SK-N-SH treated with all-trans-retinoic acid at 6 μM for 48 hours (cell line): ENCODE data around the gene HSPA12A.

Experiments used
- ATAC-seq: fragments of 200-7000 bp; cut with Tn5 transposase; 3 replicates; pipeline ENCODE4 v1.9.1; 2020; ENCODE audit warnings: mild to moderate bottlenecking, moderate library complexity
- ARNTL ChIP-seq: fragments of 450-650 bp; formaldehyde crosslinking; IDR thresholded peaks from 2 replicates; pipeline ENCODE4 v1.5.0; 2020; ENCODE audit warnings: low read depth, mild to moderate bottlenecking, moderate library complexity, borderline replicate concordance
- BACH2 ChIP-seq: fragments of 250-450 bp; sonication (Bioruptor Pico); IDR thresholded peaks from 2 replicates; pipeline ENCODE4 v1.9.0; 2021; ENCODE audit warnings: mild to moderate bottlenecking, borderline replicate concordance
- CSDC2 ChIP-seq: fragments of 250-450 bp; sonication (Bioruptor Pico); IDR thresholded peaks from 2 replicates; pipeline ENCODE4 v1.5.0; 2020; ENCODE audit warnings: mild to moderate bottlenecking, moderate library complexity
- ESRRG ChIP-seq: fragments of 250-450 bp; sonication (Bioruptor Pico); IDR thresholded peaks from 2 replicates; pipeline ENCODE4 v1.6.1; 2021; ENCODE audit warnings: mild to moderate bottlenecking
- GLIS3 ChIP-seq: fragments of 250-450 bp; sonication (Bioruptor Pico); IDR thresholded peaks from 2 replicates; pipeline ENCODE4 v1.5.0; 2020; ENCODE audit warnings: mild to moderate bottlenecking, moderate library complexity
- ISL1 ChIP-seq: fragments of 250-450 bp; sonication (Bioruptor Pico); IDR thresholded peaks from 2 replicates; pipeline ENCODE4 v2.1.2; 2022; ENCODE audit warnings: mild to moderate bottlenecking, moderate library complexity
- OSR1 ChIP-seq: fragments of 250-450 bp; sonication (Bioruptor Pico); IDR thresholded peaks from 2 replicates; pipeline ENCODE4 v1.8.0; 2022; ENCODE audit warnings: moderate library complexity, mild to moderate bottlenecking, inconsistent platforms
- PPARA ChIP-seq: fragments of 250-450 bp; sonication (Bioruptor Pico); IDR thresholded peaks from 2 replicates; pipeline ENCODE4 v1.5.0; 2020; ENCODE audit warnings: mild to moderate bottlenecking, borderline replicate concordance
- RARB ChIP-seq: fragments of 250-450 bp; sonication (Bioruptor Pico); IDR thresholded peaks from 2 replicates; pipeline ENCODE4 v1.8.0; 2021; ENCODE audit warnings: mild to moderate bottlenecking, moderate library complexity
- SNAI2 ChIP-seq: fragments of 250-450 bp; sonication (Bioruptor Pico); IDR thresholded peaks from 2 replicates; pipeline ENCODE4 v1.5.0; 2020; ENCODE audit warnings: mild to moderate bottlenecking, moderate library complexity
- TCF4 ChIP-seq: fragments of 250-450 bp; sonication (Bioruptor Pico); IDR thresholded peaks from 2 replicates; pipeline ENCODE4 v1.8.0; 2021; ENCODE audit warnings: mild to moderate bottlenecking, moderate library complexity, borderline replicate concordance
- TOX ChIP-seq: fragments of 250-450 bp; sonication (Bioruptor Pico); IDR thresholded peaks from 2 replicates; pipeline ENCODE4 v1.8.0; 2021; ENCODE audit warnings: mild to moderate bottlenecking, moderate library complexity, borderline replicate concordance
- ZC3H10 ChIP-seq: fragments of 250-450 bp; sonication (Bioruptor Pico); IDR thresholded peaks from 2 replicates; pipeline ENCODE4 v1.5.1; 2021; ENCODE audit warnings: mild to moderate bottlenecking, moderate library complexity
- ZFP3 ChIP-seq: fragments of 250-450 bp; sonication (Bioruptor Pico); IDR thresholded peaks from 2 replicates; pipeline ENCODE4 v1.5.0; 2020; ENCODE audit warnings: mild to moderate bottlenecking, moderate library complexity
- ZFP30 ChIP-seq: fragments of 450-650 bp; formaldehyde crosslinking; IDR thresholded peaks from 2 replicates; pipeline ENCODE4 v1.5.0; 2022; ENCODE audit warnings: mild to moderate bottlenecking, moderate library complexity
- ZNF70 ChIP-seq: fragments of 450-650 bp; formaldehyde crosslinking; IDR thresholded peaks from 2 replicates; pipeline ENCODE4 v1.5.0; 2020; ENCODE audit warnings: mild to moderate bottlenecking, moderate library complexity
- ZNF8 ChIP-seq: fragments of 450-650 bp; formaldehyde crosslinking; IDR thresholded peaks from 2 replicates; pipeline ENCODE4 v1.5.0; 2020; ENCODE audit warnings: mild to moderate bottlenecking, moderate library complexity
- TF ChIP-seq, protein P1 (sequence below): fragments of 250-450 bp; sonication (Bioruptor Pico); IDR thresholded peaks from 2 replicates; pipeline ENCODE4 v1.5.1; 2021; ENCODE audit warnings: mild to moderate bottlenecking, moderate library complexity
- TF ChIP-seq, protein P2 (sequence below): fragments of 250-450 bp; sonication (Bioruptor Pico); IDR thresholded peaks from 2 replicates; pipeline ENCODE4 v1.5.0; 2020; ENCODE audit warnings: mild to moderate bottlenecking, moderate library complexity
- TF ChIP-seq, protein P3 (sequence below): fragments of 250-450 bp; sonication (Bioruptor Pico); IDR thresholded peaks from 2 replicates; pipeline ENCODE4 v1.8.0; 2020; ENCODE audit warnings: mild to moderate bottlenecking, moderate library complexity, borderline replicate concordance
- TF ChIP-seq, protein P4 (sequence below): fragments of 250-450 bp; sonication (Bioruptor Pico); IDR thresholded peaks from 2 replicates; pipeline ENCODE4 v1.8.0; 2021; ENCODE audit warnings: low read depth, mild to moderate bottlenecking, moderate library complexity, borderline replicate concordance
- TF ChIP-seq, protein P5 (sequence below): fragments of 250-450 bp; sonication (Bioruptor Pico); IDR thresholded peaks from 2 replicates; pipeline ENCODE4 v1.5.1; 2020; ENCODE audit warnings: low read depth, mild to moderate bottlenecking, moderate library complexity

The HSPA12A gene

DNA sequence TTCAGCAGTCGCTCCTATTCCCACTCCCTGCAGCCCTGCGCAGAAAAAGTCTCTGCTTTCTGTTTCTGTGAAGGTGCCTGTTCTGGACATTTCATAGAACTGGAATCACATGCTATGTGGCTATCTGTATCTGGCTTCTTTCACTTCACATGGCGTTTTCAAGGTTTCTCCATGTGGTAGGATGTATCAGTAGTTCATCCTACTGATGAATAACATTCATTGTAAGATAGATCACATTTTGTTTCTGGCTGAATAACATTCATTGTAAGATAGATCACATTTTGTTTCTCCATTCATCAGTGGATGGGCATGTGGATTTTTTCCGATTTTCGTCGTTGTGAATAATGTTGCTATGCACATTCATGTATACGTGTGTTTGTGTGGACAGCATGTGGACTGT, 44.5 kb downstream of the HSPA12A start (continued):
- no peak for TF ChIP-seq BACH2 (CRISPR knock-in tag)
- TF ChIP-seq TCF4 (CRISPR knock-in tag): no peak
- TF ChIP-seq ARNTL: no peak

DNA sequence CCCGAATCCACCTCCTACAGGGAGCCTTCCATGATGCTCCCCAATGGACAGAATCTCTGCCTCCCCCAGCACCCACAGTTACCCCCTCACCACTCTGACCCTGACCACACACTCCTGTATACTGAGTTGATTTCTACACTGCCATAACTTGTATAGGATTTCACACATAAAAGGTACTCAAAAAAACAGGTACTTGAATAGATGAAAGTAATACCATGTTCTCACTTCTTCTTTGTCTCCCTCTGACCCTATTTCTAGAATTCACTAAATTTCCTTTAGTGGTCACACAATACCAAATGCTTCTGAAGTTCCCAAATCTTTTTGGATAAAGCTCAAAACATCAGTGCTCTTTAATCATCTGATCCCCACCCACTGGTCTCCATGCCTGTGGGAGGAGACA, 45.4 kb downstream of the HSPA12A start:
- ATAC-seq: no peak
- no peak for TF ChIP-seq CSDC2 (CRISPR knock-in tag)
- TF ChIP-seq ISL1: no peak
- TF ChIP-seq GLIS3 (CRISPR knock-in tag): no peak
- TF ChIP-seq, protein P1, sequence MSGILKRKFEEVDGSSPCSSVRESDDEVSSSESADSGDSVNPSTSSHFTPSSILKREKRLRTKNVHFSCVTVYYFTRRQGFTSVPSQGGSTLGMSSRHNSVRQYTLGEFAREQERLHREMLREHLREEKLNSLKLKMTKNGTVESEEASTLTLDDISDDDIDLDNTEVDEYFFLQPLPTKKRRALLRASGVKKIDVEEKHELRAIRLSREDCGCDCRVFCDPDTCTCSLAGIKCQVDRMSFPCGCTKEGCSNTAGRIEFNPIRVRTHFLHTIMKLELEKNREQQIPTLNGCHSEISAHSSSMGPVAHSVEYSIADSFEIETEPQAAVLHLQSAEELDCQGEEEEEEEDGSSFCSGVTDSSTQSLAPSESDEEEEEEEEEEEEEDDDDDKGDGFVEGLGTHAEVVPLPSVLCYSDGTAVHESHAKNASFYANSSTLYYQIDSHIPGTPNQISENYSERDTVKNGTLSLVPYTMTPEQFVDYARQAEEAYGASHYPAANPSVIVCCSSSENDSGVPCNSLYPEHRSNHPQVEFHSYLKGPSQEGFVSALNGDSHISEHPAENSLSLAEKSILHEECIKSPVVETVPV (CRISPR knock-in tag): no peak
- TF ChIP-seq, protein P2, sequence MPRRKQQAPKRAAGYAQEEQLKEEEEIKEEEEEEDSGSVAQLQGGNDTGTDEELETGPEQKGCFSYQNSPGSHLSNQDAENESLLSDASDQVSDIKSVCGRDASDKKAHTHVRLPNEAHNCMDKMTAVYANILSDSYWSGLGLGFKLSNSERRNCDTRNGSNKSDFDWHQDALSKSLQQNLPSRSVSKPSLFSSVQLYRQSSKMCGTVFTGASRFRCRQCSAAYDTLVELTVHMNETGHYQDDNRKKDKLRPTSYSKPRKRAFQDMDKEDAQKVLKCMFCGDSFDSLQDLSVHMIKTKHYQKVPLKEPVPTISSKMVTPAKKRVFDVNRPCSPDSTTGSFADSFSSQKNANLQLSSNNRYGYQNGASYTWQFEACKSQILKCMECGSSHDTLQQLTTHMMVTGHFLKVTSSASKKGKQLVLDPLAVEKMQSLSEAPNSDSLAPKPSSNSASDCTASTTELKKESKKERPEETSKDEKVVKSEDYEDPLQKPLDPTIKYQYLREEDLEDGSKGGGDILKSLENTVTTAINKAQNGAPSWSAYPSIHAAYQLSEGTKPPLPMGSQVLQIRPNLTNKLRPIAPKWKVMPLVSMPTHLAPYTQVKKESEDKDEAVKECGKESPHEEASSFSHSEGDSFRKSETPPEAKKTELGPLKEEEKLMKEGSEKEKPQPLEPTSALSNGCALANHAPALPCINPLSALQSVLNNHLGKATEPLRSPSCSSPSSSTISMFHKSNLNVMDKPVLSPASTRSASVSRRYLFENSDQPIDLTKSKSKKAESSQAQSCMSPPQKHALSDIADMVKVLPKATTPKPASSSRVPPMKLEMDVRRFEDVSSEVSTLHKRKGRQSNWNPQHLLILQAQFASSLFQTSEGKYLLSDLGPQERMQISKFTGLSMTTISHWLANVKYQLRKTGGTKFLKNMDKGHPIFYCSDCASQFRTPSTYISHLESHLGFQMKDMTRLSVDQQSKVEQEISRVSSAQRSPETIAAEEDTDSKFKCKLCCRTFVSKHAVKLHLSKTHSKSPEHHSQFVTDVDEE (CRISPR knock-in tag): no peak
- TF ChIP-seq, protein P3, sequence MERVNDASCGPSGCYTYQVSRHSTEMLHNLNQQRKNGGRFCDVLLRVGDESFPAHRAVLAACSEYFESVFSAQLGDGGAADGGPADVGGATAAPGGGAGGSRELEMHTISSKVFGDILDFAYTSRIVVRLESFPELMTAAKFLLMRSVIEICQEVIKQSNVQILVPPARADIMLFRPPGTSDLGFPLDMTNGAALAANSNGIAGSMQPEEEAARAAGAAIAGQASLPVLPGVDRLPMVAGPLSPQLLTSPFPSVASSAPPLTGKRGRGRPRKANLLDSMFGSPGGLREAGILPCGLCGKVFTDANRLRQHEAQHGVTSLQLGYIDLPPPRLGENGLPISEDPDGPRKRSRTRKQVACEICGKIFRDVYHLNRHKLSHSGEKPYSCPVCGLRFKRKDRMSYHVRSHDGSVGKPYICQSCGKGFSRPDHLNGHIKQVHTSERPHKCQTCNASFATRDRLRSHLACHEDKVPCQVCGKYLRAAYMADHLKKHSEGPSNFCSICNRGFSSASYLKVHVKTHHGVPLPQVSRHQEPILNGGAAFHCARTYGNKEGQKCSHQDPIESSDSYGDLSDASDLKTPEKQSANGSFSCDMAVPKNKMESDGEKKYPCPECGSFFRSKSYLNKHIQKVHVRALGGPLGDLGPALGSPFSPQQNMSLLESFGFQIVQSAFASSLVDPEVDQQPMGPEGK (CRISPR knock-in tag): no peak
- no peak for TF ChIP-seq OSR1
- TF ChIP-seq TOX (CRISPR knock-in tag): no peak
- TF ChIP-seq ZNF70 (CRISPR knock-in tag): no peak
- TF ChIP-seq TCF4 (CRISPR knock-in tag): no peak
- TF ChIP-seq BACH2 (CRISPR knock-in tag): no peak
- no peak for TF ChIP-seq ZC3H10 (CRISPR knock-in tag)
- TF ChIP-seq ARNTL: no peak
- TF ChIP-seq RARB (CRISPR knock-in tag): no peak
- TF ChIP-seq ESRRG (CRISPR knock-in tag): no peak

DNA sequence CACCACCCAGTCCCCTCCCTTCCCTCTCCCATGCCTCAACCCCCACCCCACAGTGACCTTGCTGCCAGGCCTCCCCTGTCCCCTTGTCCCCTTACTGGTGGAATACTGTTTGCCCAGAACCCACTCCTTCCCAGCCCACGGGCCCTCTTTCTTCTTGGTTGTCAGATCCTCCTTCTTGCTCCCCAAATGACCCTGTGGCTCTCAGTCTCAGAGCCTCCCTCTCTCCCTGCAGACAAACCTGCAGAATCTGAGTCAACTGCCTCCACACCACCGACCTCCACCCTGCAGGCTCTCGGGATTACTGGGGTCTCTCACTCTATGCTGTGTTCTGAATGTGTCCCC, 47.5 kb downstream of the HSPA12A start:
- ATAC-seq: no peak
- TF ChIP-seq SNAI2 (CRISPR knock-in tag) (no peak), BACH2 (CRISPR knock-in tag) (no peak)
- TF ChIP-seq, protein P1 (CRISPR knock-in tag): no peak

DNA sequence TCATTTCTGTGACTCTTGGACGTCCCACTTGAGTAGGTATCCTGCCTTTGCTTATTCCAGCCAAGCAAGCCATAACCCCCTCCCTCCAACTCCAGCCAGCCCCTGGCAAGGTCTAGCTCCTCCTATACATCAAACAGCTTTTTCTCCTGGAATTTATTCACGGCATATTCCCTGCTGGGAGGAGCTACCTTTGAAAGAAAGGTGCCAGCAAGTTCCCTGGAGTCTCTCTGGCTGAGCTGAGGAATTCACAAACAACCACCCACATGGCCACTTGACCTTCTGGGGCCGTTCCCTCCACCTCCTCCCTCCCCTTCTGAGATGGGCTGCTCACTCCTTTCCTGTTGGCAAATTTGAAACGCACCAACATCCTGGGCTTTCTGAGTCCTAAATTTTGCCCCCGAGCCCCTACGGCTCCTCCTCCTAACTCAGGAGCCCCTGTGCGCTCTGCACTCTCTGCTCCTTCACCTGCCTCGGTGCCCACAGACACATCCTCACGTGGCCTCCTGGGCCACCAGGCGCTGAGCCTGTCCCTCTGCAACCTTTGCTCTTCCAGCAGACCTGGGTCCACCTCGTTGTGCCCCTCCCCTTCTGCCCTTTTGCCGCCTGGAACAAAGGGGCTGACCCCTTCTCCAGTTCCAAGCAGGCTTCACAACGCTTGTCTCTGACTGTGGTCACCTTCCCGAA, 48.0 kb downstream of the HSPA12A start:
- TF ChIP-seq, protein P3 (CRISPR knock-in tag): no peak
- TF ChIP-seq ESRRG (CRISPR knock-in tag) (no peak), TOX (CRISPR knock-in tag) (no peak), OSR1 (no peak), ZFP30 (CRISPR knock-in tag) (no peak), ZNF8 (CRISPR knock-in tag) (no peak), BACH2 (CRISPR knock-in tag) (no peak), ZFP3 (no peak), GLIS3 (CRISPR knock-in tag) (no peak), RARB (CRISPR knock-in tag) (no peak), ZC3H10 (CRISPR knock-in tag) (no peak), ARNTL (no peak), PPARA (CRISPR knock-in tag) (no peak), TCF4 (CRISPR knock-in tag) (no peak), CSDC2 (CRISPR knock-in tag) (no peak), ZNF70 (CRISPR knock-in tag) (no peak)
- TF ChIP-seq, protein P4, sequence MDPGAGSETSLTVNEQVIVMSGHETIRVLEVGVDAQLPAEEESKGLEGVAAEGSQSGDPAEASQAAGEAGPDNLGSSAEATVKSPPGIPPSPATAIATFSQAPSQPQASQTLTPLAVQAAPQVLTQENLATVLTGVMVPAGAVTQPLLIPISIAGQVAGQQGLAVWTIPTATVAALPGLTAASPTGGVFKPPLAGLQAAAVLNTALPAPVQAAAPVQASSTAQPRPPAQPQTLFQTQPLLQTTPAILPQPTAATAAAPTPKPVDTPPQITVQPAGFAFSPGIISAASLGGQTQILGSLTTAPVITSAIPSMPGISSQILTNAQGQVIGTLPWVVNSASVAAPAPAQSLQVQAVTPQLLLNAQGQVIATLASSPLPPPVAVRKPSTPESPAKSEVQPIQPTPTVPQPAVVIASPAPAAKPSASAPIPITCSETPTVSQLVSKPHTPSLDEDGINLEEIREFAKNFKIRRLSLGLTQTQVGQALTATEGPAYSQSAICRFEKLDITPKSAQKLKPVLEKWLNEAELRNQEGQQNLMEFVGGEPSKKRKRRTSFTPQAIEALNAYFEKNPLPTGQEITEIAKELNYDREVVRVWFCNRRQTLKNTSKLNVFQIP (CRISPR knock-in tag): no peak
- TF ChIP-seq, protein P5, sequence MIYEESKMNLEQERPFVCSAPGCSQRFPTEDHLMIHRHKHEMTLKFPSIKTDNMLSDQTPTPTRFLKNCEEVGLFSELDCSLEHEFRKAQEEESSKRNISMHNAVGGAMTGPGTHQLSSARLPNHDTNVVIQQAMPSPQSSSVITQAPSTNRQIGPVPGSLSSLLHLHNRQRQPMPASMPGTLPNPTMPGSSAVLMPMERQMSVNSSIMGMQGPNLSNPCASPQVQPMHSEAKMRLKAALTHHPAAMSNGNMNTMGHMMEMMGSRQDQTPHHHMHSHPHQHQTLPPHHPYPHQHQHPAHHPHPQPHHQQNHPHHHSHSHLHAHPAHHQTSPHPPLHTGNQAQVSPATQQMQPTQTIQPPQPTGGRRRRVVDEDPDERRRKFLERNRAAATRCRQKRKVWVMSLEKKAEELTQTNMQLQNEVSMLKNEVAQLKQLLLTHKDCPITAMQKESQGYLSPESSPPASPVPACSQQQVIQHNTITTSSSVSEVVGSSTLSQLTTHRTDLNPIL: no peak
- ATAC-seq: no peak
